HUES6 (cell line): ENCODE measurements around the gene GIGYF2.
A peak's percentile ranks its signal among the peaks of the same experiment; 100 is the strongest.

Source experiments
- H3K27ac ChIP-seq: 2 replicates; pipeline ENCODE4 v1.7.0; 2013; ENCODE audit warnings: low read depth, mild to moderate bottlenecking, low read length, inconsistent platforms
- H3K27me3 ChIP-seq: 2 replicates; pipeline ENCODE4 v1.6.1; 2013; ENCODE audit warnings: low read length; ENCODE audit not compliant: control insufficient read depth, insufficient read depth
- H3K36me3 ChIP-seq: 2 replicates; pipeline ENCODE4 v1.6.1; 2013; ENCODE audit warnings: low read length; ENCODE audit not compliant: control insufficient read depth, insufficient read depth
- H3K4me1 ChIP-seq: 2 replicates; pipeline ENCODE4 v1.6.1; 2013; ENCODE audit warnings: low read length; ENCODE audit not compliant: control insufficient read depth, insufficient read depth
- H3K4me3 ChIP-seq: 2 replicates; pipeline ENCODE4 v1.5.1; 2013; ENCODE audit warnings: low read depth, low read length
- H3K9ac ChIP-seq: one replicate; pipeline ENCODE4 v1.6.1; 2013; ENCODE audit warnings: mild to moderate bottlenecking, low read length
- H3K9me3 ChIP-seq: 2 replicates; pipeline ENCODE4 v1.6.1; 2013; ENCODE audit warnings: low read depth, low read length; ENCODE audit not compliant: control insufficient read depth, insufficient read depth

Gene GIGYF2

DNA sequence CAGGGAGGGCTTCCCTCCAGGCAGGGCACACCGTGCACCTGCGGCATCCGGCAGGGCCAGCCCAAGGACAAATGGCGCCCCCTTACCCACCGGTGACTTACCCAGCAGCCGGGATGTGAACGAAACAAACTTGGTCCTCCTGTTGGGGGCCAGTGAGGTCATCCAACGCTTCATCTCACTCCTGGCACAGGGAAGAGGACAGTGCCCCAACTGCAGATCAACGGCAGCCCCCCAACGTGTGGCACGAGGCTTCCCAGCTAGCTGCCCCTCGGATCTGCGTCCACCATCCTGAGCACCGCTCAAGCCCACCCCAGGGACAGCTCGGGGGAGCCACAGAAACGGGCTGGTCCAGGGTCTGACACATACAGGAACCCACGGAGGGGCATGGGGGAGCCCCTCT is 185.0 kb downstream of the GIGYF2 start:
- no peak overlapping the region for H3K27ac ChIP-seq
- H3K4me3 ChIP-seq, result no peak overlapping the region
- peaks cover 13% of the 10 kb centered on the region for H3K27me3 ChIP-seq
- no peak overlapping the region for H3K9ac ChIP-seq
- no peaks in the 10 kb centered on the region for H3K9me3 ChIP-seq
- H3K4me1 ChIP-seq, result 0 out of 2 replicates have a peak, but pooled peaks cover 3% of the 10 kb centered on the region
- no peaks in the 10 kb centered on the region for H3K36me3 ChIP-seq

DNA sequence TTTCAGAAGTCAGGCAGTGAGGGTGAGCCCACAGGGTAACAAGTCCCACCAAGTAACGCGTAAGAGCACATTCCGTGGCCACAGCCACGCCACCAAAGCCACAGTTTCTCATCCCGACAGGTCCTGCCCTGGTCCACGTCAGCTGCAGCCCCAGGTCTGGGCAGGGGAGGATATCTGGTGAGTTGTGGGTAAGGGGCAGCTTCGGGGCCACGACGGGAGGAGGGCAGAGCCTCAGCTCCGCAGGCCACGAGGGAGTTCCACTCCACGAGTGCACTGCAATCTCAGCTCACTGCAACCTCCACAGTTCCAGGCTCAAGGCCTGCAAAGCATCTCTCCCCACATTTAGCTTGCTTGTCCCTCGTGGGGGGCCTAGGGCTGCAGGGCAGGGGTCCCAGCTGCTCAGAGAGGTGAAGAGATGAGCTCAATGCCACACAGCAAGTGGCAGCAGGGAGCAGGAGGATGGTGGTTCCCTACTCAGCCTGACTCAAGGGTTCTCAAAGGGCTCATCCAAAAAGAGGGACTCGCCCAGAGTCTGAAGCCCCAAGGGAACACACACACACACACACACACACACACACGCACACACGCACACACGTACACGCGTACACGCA is 185.5 kb downstream of the GIGYF2 start:
- Histone ChIP-seq H3K27ac (no peak overlapping the region), H3K36me3 (no peaks in the 10 kb centered on the region), H3K27me3 (peaks cover 8% of the 10 kb centered on the region)

DNA sequence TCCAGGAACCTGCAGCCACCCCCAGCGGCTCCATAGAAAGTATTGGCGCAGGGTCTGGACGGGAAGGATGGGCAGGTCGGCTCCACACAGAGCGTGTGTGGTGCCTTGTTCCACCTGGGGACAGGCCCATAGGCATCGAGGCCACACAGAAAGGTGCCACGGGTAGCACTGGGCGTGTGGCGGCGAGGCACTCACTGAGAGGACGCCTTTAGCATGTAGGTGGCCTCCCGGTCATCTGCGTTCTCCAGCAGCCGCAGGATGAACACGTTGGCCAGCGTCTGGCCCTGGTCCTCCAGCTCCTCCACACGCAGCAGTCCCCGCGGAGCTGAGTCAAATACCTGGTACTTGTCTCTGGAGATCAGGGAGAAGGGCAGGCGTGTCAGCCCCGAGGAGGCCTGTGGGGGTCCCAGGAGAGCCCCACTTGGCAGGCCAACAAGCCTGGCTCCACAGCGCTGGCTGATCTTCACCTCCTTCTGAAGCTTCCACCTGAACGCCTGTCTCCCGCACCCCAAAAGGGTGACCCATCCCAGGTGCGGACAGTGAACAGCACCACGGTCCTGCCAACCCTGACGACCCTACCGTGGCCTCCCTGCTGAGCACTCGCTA is 186.1 kb downstream of the GIGYF2 start:
- H3K36me3 ChIP-seq, result no peaks in the 10 kb centered on the region
- no peaks in the 10 kb centered on the region for H3K4me1 ChIP-seq
- peaks cover 2% of the 10 kb centered on the region; the same call in 1 of the 2 replicates for H3K27me3 ChIP-seq
- no peak overlapping the region for H3K4me3 ChIP-seq
- no peak overlapping the region for H3K27ac ChIP-seq
- H3K9me3 ChIP-seq, result no peaks in the 10 kb centered on the region
- H3K9ac ChIP-seq, result no peak overlapping the region

More for the DNA sequence above, 185.5 kb downstream of the GIGYF2 start:
- no peaks in the 10 kb centered on the region for H3K9me3 ChIP-seq
- no peak overlapping the region for H3K9ac ChIP-seq
- no peak overlapping the region for H3K4me3 ChIP-seq
- H3K4me1 ChIP-seq, result no peaks in the 10 kb centered on the region

DNA sequence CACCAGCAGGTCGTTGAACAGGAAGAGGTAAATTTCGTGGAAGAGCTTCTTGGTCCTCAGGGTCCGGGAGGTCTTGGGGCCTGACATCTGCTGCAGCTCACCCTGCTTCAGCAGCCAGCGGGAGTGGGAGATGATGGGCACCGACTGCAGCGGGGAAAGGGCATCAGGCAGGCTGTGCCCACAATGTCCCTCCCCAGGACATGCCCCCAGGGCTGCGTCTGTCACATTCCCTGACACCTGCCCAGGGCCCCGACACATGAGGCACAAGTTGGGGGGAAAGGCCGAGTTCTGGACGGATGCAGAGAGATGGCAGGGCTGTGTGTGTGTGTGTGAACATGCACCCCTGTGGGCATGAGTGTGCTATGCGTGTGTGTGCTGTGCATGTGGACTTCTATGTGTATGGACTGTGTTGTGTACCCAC is 186.9 kb downstream of the GIGYF2 start:
- H3K27me3 ChIP-seq, result no peaks in the 10 kb centered on the region

DNA sequence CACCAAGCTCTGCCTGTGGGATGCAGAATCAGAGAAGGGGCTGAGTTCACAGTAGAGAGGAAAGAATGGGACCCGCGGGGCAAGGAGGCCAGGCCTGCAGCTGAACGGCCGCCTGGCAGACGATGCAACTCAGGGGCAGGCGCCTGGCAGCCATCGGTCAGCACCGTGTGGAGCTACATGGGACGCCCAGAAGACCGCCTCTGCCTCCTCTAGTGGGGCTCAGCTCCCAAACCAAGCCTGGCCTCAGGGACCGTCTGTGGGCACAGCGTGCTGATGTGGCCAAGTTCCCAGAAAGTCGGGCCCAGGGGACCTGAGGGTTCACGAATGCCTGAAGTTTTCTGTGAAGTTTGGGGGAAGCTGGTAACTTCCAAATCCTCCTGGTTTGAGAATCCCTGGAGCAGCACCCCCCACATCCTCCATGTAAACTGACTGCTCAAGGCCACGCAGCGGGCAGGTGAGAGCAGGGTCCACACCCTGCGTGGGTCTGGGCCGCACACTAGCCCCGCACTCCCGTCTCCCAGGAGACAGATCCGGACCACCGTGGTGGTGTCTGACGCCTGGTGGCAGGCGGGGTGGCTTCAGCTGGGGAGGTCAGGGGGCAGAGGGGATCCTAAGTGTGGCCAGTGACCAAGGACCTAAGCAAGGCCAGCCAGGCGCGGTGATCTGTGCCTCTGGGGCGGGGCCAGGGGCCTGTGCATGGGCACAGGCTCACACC is 187.6 kb downstream of the GIGYF2 start:
- Histone ChIP-seq H3K27ac (no peak overlapping the region), H3K4me3 (no peak overlapping the region), H3K9me3 (no peaks in the 10 kb centered on the region), H3K9ac (no peak overlapping the region), H3K4me1 (no peaks in the 10 kb centered on the region), H3K27me3 (no peaks in the 10 kb centered on the region), H3K36me3 (no peaks in the 10 kb centered on the region)

More for the DNA sequence above, 186.9 kb downstream of the GIGYF2 start:
- Histone ChIP-seq H3K4me1 (no peaks in the 10 kb centered on the region), H3K36me3 (no peaks in the 10 kb centered on the region), H3K27ac (no peak overlapping the region), H3K4me3 (no peak overlapping the region), H3K9ac (no peak overlapping the region), H3K9me3 (no peaks in the 10 kb centered on the region)

DNA sequence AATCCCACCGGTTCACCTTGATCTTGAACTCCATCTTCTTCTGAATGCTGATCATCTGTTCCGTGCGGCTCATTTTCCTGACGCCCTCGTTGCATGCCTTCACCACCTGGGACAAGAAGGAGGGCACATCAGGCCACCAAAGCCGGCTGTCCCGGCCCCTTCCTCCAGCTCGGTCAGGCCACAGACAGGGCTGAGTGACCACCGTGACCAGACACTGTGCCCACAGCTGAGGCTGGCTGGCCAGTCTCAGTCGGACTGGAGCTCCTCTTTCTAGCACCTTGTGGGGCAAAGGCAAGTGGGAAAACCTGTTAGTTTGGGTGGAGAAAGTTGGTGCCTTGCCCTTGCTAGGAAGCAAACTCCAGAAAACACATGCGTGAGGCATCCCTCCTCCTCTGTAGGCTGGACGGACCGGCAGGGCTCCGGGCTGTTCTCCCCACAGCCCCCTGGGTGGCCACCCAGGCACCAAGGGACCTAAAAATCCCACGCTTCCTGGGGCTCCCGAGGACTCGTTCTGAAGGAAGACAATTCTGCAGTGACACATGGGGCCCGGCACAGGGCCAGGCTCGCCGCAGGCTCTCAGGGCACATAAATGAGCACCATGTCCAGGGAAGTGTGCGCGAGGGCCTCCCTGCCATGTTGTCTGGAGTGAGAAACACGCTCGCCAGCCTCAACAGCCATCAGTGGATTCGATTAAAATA is 188.3 kb downstream of the GIGYF2 start:
- Histone ChIP-seq H3K9me3 (no peaks in the 10 kb centered on the region), H3K27ac (no peak overlapping the region), H3K4me3 (no peak overlapping the region), H3K9ac (no peak overlapping the region), H3K36me3 (no peaks in the 10 kb centered on the region), H3K27me3 (no peaks in the 10 kb centered on the region), H3K4me1 (peaks cover 2% of the 10 kb centered on the region)

DNA sequence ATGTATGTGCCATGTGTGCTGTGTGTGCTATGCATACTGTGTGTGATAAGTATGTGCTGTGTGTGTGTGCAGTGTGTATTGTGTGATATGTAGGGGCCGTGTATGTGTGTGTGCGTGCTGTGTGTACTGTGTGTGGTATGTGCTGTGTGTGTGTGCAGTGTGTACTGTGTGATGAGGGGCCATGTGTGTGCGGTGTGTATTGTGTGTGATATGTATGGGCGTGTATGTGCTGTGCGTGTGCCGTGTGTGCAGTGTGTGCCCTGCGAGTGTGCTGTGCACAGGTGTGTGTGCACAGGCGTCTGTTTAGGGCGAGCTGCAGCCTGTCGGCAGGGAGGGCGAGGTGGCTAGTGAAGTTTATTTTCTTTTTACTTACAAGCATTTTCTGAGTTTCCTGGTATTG is 189.0 kb downstream of the GIGYF2 start:
- Histone ChIP-seq H3K9ac (no peak overlapping the region), H3K27ac (no peak overlapping the region), H3K36me3 (no peaks in the 10 kb centered on the region), H3K9me3 (no peaks in the 10 kb centered on the region), H3K4me3 (no peak overlapping the region), H3K27me3 (no peaks in the 10 kb centered on the region), H3K4me1 (peaks cover 10% of the 10 kb centered on the region)

DNA sequence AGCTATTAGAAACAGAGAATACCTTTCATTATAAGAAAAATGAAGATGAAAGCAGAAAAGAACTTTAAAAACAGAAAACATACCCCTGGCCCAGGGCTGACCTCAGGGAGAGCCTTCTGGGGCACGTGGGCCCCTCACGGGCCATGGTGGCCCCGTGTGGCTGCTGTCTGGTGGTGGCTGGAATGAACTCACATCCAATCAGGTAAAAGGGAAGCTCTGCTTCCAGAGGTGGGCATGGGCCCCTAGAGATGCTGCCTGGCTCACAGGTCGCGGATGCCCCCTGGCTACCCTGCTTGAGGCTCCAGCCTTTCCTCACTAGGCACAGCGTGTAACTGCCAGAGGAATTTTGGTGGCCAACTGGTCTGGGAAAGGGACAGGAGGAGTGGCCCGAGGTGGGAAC is 189.5 kb downstream of the GIGYF2 start:
- Histone ChIP-seq H3K27me3 (no peaks in the 10 kb centered on the region), H3K9ac (no peak overlapping the region), H3K36me3 (no peaks in the 10 kb centered on the region), H3K4me3 (no peak overlapping the region), H3K27ac (no peak overlapping the region), H3K9me3 (no peaks in the 10 kb centered on the region), H3K4me1 (peaks cover 14% of the 10 kb centered on the region)

DNA sequence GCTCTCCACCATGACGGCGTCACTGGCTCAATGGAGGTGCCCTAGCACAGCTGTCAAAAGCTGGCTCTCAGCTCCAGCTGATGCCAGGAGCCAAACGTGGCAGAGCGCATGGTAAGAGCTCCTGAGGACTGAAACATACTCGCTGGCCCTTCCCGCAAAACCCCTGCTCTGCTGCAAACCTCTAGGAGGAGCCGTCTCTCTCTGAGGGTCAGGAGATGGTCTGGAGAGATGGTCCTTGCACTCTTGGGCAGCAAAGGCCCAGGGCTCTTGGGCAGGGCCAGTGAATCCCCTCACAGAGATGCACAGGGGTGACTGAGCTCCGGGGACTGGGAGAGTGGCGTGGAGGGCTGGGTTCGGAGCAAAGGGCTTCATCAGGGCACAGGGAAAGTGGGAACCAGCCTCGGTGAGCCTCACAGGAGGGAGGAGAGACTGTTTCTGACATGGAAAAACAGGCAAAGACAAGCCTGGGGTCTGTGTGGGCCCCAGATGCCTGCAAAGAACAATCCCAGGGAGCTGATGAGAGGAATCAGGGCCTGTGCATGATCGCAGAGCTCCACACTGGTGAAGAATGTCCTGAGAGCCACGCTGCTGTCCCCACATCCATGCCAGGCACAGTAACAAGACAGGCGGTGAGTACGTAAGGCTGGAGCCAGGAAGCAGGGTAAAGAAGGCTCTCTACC is 190.2 kb downstream of the GIGYF2 start:
- Histone ChIP-seq H3K9ac (peak overlapping the region; percentile 11), H3K9me3 (no peaks in the 10 kb centered on the region), H3K27ac (no peak overlapping the region), H3K27me3 (no peaks in the 10 kb centered on the region), H3K4me3 (no peak overlapping the region), H3K36me3 (no peaks in the 10 kb centered on the region), H3K4me1 (peaks cover 16% of the 10 kb centered on the region)

DNA sequence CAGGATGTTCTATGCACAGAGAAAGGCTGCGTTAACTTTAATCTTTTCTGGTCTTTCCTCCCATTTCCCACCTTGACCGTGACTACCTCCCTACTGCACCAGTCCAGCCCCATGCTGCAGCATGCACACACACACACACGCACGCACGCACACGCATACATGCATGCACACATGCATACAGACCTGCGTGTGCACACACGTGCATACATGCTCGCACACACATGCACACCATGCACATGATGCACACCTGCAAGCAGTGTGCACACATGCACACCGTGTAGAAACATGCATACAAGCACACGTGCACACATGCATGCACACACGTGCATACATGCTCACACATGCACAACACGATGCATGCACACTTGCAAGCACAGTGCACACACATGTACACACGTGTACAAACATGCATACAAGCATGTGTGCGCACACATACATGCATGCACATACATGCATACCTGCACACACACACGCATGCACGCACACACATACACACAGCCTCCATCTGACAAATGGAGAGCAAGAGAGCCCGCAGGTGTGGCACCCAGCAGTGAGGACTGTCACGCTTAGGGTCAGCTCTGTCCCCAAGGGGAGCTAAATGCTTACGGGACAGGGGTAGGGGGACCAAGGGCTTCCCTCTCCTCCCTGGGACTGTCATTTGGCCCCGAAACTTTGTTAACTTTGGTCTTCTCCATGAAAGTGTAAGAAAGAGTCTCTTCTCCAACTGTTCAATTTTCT is 191.1 kb downstream of the GIGYF2 start:
- Histone ChIP-seq H3K27ac (no peak overlapping the region), H3K9me3 (no peaks in the 10 kb centered on the region), H3K9ac (no peak overlapping the region), H3K36me3 (no peaks in the 10 kb centered on the region), H3K27me3 (no peaks in the 10 kb centered on the region), H3K4me3 (no peak overlapping the region), H3K4me1 (peaks cover 16% of the 10 kb centered on the region)
